Thoracic aorta (tissue), 2 donors: Measurements from ENCODE around the gene CLIP4. TPM values are rescaled to one million over a fixed set of nuclear protein-coding genes. Genes with fewer than 3 reads are reported as not detected.

Source experiments
- ATAC-seq: fragments of 150-250 bp; one replicate; pipeline ENCODE4 v1.8.0; 2017; ENCODE audit warnings: low read depth; ENCODE audit not compliant: insufficient number of reproducible peaks, low FRiP score
- DNase-seq: peaks from one replicate; pipeline ENCODE4 v3.0.0-alpha.2; 2020; ENCODE audit warnings: low spot score
- H3K27ac ChIP-seq, 2 donors: fragments of 200-600 bp; sonication (generic); 1 replicate in 1 of 2; 2 replicates in 1 of 2; pipeline ENCODE4 v1.5.1; 2016; ENCODE audit warnings: mild to moderate bottlenecking in 2 of 2, moderate library complexity in 2 of 2
- H3K27me3 ChIP-seq: fragments of 200-600 bp; sonication (generic); replicated peaks from 2 replicates; pipeline ENCODE4 v1.6.0; 2016; ENCODE audit warnings: mild to moderate bottlenecking; ENCODE audit not compliant: insufficient read depth
- H3K36me3 ChIP-seq: fragments of 200-600 bp; sonication (generic); one replicate; pipeline ENCODE4 v1.5.1; 2016
- H3K4me1 ChIP-seq, 2 donors: fragments of 200-600 bp; sonication (generic); 1 replicate in 1 of 2; 2 replicates in 1 of 2; pipeline versions ENCODE4 v1.5.1 to v1.6.0; 2016; ENCODE audit warnings: low read depth in 2 of 2, mild to moderate bottlenecking in 1 of 2; ENCODE audit not compliant: control insufficient read depth in 1 of 2
- H3K4me3 ChIP-seq: fragments of 200-600 bp; sonication (generic); 2 replicates; pipeline ENCODE4 v1.5.1; 2016; ENCODE audit warnings: mild to moderate bottlenecking
- H3K9me3 ChIP-seq: fragments of 200-600 bp; sonication (generic); 2 replicates; pipeline ENCODE4 v1.5.1; 2016
- CTCF ChIP-seq: fragments of 200-600 bp; sonication (generic); IDR thresholded peaks from one replicate; pipeline ENCODE4 v1.5.1; 2019; ENCODE audit warnings: antibody characterized with exemption
- total RNA-seq, 2 donors: library from RNA; depleted of rRNA; stranded (reverse); fragments of >200 nt; gene quantifications; one replicate each; pipeline versions ENCODE4 v1.1.0 to v1.2.3, GENCODE V29; 2016

The CLIP4 gene
- total RNA-seq, 2 donors from 2014 or later, result 31.3 to 54.0 TPM

GRCh38 chr2:29074411-29074810 is 40.8 kb upstream of the CLIP4 start, which contains the start of gene PCARE:
PCARE (minus strand) TSS chr2:29074523; CDS start chr2:29074261, 262 bp downstream.
- no peak within 1 kb of the TSS for H3K27ac ChIP-seq

GRCh38 chr2:29075894-29076705 is 39.1 kb upstream of the CLIP4 start:
- Histone ChIP-seq H3K4me3 (no peak overlapping the region), H3K4me1 (no peaks in the 10 kb centered on the region), H3K9me3 (peaks cover 13% of the 10 kb centered on the region), H3K36me3 (no peaks in the 10 kb centered on the region), H3K27ac (no peak overlapping the region), H3K27me3 (no peaks in the 10 kb centered on the region)
- no peak for TF ChIP-seq CTCF
- ATAC-seq, result no peak
- DNase-seq, result no peak

More at GRCh38 chr2:29074411-29074810, 40.8 kb upstream of the CLIP4 start, which contains the start of gene PCARE:
- Histone ChIP-seq H3K4me1 (no peaks in the 10 kb centered on the region), H3K27me3 (no peaks in the 10 kb centered on the region), H3K4me3 (no peak within 1 kb of the TSS), H3K36me3 (no peaks in the 10 kb centered on the region), H3K9me3 (peaks cover 4% of the 10 kb centered on the region)
- ATAC-seq (no peak), DNase-seq (no peak)
- TF ChIP-seq CTCF, result no peak

GRCh38 chr2:29079887-29080286 is 35.3 kb upstream of the CLIP4 start:
- Histone ChIP-seq H3K4me3 (no peak overlapping the region), H3K4me1 (no peaks in the 10 kb centered on the region), H3K27me3 (no peaks in the 10 kb centered on the region), H3K27ac (no peak overlapping the region), H3K36me3 (no peaks in the 10 kb centered on the region), H3K9me3 (peaks cover 13% of the 10 kb centered on the region)
- no peak for TF ChIP-seq CTCF
- no peak for ATAC-seq
- DNase-seq, result no peak

- DNase-seq (no peak), ATAC-seq (no peak)
- Histone ChIP-seq H3K4me3 (no peak overlapping the region), H3K4me1 (no peaks in the 10 kb centered on the region), H3K27me3 (no peaks in the 10 kb centered on the region), H3K36me3 (no peaks in the 10 kb centered on the region), H3K27ac (no peak overlapping the region), H3K9me3 (peaks cover 13% of the 10 kb centered on the region)
- TF ChIP-seq CTCF, result no peak
These were observed 34.1 kb upstream of the CLIP4 start for GRCh38 chr2:29080886-29081743.

GRCh38 chr2:29082804-29083495 is 32.3 kb upstream of the CLIP4 start:
- Histone ChIP-seq H3K4me3 (no peak overlapping the region), H3K9me3 (peaks cover 13% of the 10 kb centered on the region), H3K36me3 (no peaks in the 10 kb centered on the region), H3K27me3 (no peaks in the 10 kb centered on the region), H3K27ac (no peak overlapping the region), H3K4me1 (no peaks in the 10 kb centered on the region)
- ATAC-seq (no peak), DNase-seq (no peak)
- no peak for TF ChIP-seq CTCF
